ENCODE measurements around the gene PLSCR3. TPM values are rescaled to one million over a fixed set of nuclear protein-coding genes. Genes with fewer than 3 reads are reported as not detected.

The PLSCR3 gene
- total RNA-seq, 4 donors from 2014 or later: 18.3 to 21.6 (median 19.9) TPM

DNA sequence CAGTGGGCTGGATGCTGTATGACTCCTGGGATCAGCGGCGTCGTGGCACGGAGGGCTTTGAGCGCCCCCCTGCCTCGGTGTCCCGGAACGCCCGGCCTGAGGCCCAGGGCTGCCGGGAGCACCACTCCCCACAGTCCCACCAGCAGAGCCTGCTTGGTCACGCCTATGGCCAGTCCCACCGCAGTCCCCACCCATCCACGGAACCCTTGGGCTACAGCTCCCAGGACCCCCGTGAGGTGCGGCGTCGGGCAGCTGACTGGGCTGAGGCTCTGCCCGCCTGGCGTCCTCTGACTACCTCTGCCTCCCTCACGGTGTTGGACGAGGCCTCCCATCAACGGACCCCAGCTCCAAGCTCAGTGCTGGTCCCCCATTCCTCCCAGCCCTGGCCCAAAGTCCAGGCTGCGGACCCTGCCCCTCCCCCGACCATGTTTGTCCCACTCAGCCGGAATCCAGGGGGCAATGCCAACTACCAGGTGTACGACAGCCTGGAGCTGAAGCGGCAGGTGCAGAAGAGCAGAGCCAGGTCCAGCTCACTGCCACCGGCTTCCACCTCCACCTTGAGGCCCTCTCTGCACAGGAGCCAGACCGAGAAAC, 32.7 kb upstream of the PLSCR3 start:
- intact Hi-C loops (cut with DNase I): no loop called here
- H3K4me3 ChIP-seq (replicated peaks in 1 of 3): no peak overlapping the region
- H3K4me1 ChIP-seq: no peaks in the 10 kb centered on the region
- no peaks in the 10 kb centered on the region for H3K36me3 ChIP-seq
- WGBS, 2 donors: 89 to 94% methylated on average over 2 to 19 of the region's 29 CpGs
- TF ChIP-seq, protein P1, sequence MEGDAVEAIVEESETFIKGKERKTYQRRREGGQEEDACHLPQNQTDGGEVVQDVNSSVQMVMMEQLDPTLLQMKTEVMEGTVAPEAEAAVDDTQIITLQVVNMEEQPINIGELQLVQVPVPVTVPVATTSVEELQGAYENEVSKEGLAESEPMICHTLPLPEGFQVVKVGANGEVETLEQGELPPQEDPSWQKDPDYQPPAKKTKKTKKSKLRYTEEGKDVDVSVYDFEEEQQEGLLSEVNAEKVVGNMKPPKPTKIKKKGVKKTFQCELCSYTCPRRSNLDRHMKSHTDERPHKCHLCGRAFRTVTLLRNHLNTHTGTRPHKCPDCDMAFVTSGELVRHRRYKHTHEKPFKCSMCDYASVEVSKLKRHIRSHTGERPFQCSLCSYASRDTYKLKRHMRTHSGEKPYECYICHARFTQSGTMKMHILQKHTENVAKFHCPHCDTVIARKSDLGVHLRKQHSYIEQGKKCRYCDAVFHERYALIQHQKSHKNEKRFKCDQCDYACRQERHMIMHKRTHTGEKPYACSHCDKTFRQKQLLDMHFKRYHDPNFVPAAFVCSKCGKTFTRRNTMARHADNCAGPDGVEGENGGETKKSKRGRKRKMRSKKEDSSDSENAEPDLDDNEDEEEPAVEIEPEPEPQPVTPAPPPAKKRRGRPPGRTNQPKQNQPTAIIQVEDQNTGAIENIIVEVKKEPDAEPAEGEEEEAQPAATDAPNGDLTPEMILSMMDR (IDR thresholded peaks at IDR 0.05): no peak
- no peak for TF ChIP-seq POLR2A (IDR thresholded peaks at IDR 0.05)
- no peak for DNase-seq
- no peak overlapping the region for H3K27ac ChIP-seq
- no peaks in the 10 kb centered on the region for H3K27me3 ChIP-seq
- H3K9me3 ChIP-seq: no peaks in the 10 kb centered on the region

DNA sequence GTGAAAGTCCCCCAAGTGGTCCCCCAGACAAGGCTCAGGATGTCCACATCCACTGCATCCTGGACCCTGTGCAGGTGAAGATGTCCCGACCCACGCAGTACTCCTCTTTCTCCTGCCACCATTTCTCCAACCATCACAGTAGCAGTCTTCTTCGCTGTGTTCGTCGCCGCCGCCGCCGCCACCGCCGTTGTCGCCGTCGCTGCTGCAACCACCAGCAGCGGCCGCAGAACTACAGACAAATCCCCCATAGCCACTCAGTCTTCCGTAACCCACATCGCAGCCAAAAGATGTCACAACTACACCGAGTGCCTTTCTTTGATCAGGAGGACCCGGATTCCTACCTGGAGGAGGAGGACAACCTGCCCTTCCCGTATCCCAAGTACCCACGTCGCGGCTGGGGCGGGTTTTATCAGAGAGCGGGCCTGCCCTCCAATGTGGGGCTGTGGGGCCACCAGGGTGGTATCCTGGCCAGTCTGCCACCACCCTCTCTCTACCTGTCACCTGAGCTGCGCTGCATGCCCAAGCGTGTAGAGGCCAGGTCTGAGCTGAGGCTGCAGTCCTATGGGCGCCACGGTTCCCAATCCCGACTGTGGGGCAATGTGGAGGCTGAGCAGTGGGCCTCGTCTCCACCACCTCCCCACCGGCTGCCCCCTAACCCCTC, 32.0 kb upstream of the PLSCR3 start:
- 91 to 95% methylated on average over 29 to 33 of the region's 33 CpGs for WGBS, 2 donors
- no peak for DNase-seq

DNA sequence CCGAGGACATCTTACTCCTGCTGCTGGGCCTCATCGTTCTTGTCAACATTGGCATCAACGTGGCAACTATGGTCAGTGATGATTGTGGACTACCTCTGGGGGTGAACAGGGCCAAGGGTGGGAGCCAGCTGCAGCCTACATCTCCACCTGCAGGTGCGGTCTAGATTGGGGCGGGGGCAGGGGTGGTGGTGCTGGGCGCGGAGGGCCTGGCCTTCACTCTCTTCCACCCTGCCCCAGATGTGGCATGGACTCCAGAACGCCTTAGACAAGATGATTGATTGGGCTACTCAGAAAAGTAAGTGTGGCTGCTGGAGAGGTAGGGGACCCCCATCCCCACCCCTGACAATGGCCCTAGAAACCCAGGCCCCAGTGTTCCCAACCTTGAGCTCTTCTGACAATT, 31.4 kb upstream of the PLSCR3 start:
- TF ChIP-seq POLR2A (IDR thresholded peaks at IDR 0.05): no peak
- TF ChIP-seq, protein P1 (IDR thresholded peaks at IDR 0.05): no peak
- WGBS, 2 donors: 88 to 90% methylated on average over 3 of the region's 8 CpGs
- Histone ChIP-seq H3K27ac (no peak overlapping the region), H3K4me3 (replicated peaks in 1 of 3) (no peak overlapping the region), H3K9me3 (no peaks in the 10 kb centered on the region), H3K4me1 (no peaks in the 10 kb centered on the region), H3K27me3 (no peaks in the 10 kb centered on the region), H3K36me3 (no peaks in the 10 kb centered on the region)
- intact Hi-C loops (cut with DNase I): no loop called here
- no peak for DNase-seq

More for the DNA sequence above, 32.0 kb upstream of the PLSCR3 start:
- no peak overlapping the region for H3K27ac ChIP-seq
- H3K9me3 ChIP-seq: no peaks in the 10 kb centered on the region
- no peaks in the 10 kb centered on the region for H3K4me1 ChIP-seq
- no peaks in the 10 kb centered on the region for H3K27me3 ChIP-seq
- H3K36me3 ChIP-seq: no peaks in the 10 kb centered on the region
- no peak overlapping the region for H3K4me3 ChIP-seq (replicated peaks in 1 of 3)
- intact Hi-C loops (cut with DNase I): no loop called here
- TF ChIP-seq POLR2A (IDR thresholded peaks at IDR 0.05): no peak
- TF ChIP-seq, protein P1 (IDR thresholded peaks at IDR 0.05): no peak

DNA sequence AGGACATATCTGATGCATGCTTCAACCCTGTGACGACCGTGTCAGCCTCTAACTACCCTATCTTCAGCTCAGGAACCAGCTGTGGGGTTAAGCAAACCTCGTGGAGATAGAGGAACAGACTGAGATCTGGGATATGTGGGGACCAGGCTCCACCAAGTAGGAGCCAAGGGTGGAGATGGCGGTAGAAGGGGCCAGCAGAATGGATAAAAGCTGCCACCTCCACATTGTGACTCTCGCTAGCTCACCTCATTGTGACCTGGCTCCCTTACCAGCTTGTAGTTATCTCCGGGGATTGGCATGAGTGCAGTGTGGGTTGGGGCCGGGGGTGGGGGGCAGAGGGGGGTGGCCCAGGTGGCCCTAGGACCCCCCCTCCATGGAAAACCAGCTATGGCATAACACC, 31.0 kb upstream of the PLSCR3 start, which contains the start of gene SPEM2:
Gene SPEM2 (plus strand): TSS at position 301 of the 400 bp plus-strand sequence. CDS start 73 bp downstream, at position 374.
- no peak for DNase-seq
- Histone ChIP-seq H3K36me3 (no peaks in the 10 kb centered on the region), H3K27me3 (no peaks in the 10 kb centered on the region), H3K4me3 (replicated peaks in 1 of 3) (no peak within 1 kb of the TSS), H3K9me3 (no peaks in the 10 kb centered on the region), H3K4me1 (no peaks in the 10 kb centered on the region), H3K27ac (no peak within 1 kb of the TSS)
- WGBS, 2 donors: 82 to 84% methylated on average over 5 to 7 of the region's 7 CpGs
- intact Hi-C loops (cut with DNase I): no loop called here
- no peak for TF ChIP-seq POLR2A (IDR thresholded peaks at IDR 0.05)
- TF ChIP-seq, protein P1 (IDR thresholded peaks at IDR 0.05): no peak

DNA sequence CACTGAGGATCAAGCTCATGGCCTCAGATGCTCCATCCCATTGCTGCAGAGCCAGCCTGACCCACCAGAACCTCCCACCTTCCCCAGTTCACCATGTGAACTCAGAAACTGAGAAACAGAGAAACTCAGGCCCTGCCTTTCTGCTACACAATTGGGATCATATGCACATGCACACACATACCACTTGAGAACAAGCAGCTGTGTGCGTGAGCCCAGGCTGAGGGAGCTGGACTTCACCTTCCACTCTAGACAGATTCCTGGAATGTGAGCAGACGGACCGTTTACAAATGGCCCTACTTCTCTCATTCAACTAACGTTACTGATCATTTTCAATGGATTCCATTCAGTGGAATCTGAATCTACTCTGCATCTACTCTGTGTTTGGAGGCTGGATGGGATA, 29.4 kb upstream of the PLSCR3 start:
- Histone ChIP-seq H3K9me3 (no peaks in the 10 kb centered on the region), H3K4me1 (no peaks in the 10 kb centered on the region), H3K27ac (no peak overlapping the region), H3K27me3 (no peaks in the 10 kb centered on the region), H3K4me3 (replicated peaks in 1 of 3) (no peak overlapping the region), H3K36me3 (no peaks in the 10 kb centered on the region)
- DNase-seq: no peak
- intact Hi-C loops (cut with DNase I): loop anchor here (5.0 kb wide), 1 partner anchor 61 kb away; no protein-coding TSS in a partner anchor
- TF ChIP-seq, protein P1 (IDR thresholded peaks at IDR 0.05): no peak
- TF ChIP-seq POLR2A (IDR thresholded peaks at IDR 0.05): no peak
- WGBS, 2 donors: 41 to 50% methylated on average over 4 of the region's 4 CpGs

All from thyroid gland (tissue), 4 donors.